IPS-18a (cell line): ENCODE measurements around the gene CLEC12A.

Experiments
- H3K27ac ChIP-seq: one replicate; pipeline ENCODE4 v1.5.1; 2013; ENCODE audit warnings: low read length
- H3K27me3 ChIP-seq: one replicate; pipeline ENCODE4 v1.6.1; 2013; ENCODE audit warnings: mild to moderate bottlenecking, low read length; ENCODE audit not compliant: control insufficient read depth, insufficient read depth
- H3K36me3 ChIP-seq: one replicate; pipeline ENCODE4 v1.6.1; 2013; ENCODE audit warnings: low read depth, low read length; ENCODE audit not compliant: control insufficient read depth
- H3K4me1 ChIP-seq: one replicate; pipeline ENCODE4 v1.6.1; 2013; ENCODE audit warnings: low read depth, low read length; ENCODE audit not compliant: control insufficient read depth
- H3K4me3 ChIP-seq: one replicate; pipeline ENCODE4 v1.5.1; 2013; ENCODE audit warnings: low read length
- H3K9ac ChIP-seq: one replicate; pipeline ENCODE4 v1.6.1; 2013; ENCODE audit warnings: mild to moderate bottlenecking, low read length, moderate library complexity
- H3K9me3 ChIP-seq: one replicate; pipeline ENCODE4 v1.6.1; 2013; ENCODE audit warnings: low read depth, low read length; ENCODE audit not compliant: control insufficient read depth

CLEC12A gene

DNA sequence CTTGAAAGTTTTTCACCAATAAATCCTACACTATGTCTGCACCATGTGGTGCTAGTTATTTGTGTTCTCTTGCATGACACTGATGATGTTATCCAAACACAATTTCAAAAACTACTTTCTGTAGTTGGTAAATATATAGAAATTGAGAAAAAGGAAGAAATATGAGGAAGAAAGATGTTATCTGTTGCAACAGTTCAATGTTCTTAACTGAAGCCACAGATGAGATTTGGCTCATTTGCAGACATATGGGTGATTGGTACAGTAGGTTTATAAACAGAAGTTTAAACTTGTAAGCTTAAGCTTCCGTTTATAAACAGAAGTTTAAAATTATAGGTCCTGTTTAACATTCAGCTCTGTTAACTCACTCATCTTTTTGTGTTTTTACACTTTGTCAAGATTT lies at the start of gene CLEC12A:
Gene CLEC12A (plus strand): TSS at position 229 of the 400 bp plus-strand sequence. CDS start 188 bp downstream, outside the sequence.
- no peak within 1 kb of the TSS for H3K9ac ChIP-seq
- H3K4me3 ChIP-seq, result no peak within 1 kb of the TSS
- H3K27me3 ChIP-seq, result no peaks in the 10 kb centered on the region
- no peaks in the 10 kb centered on the region for H3K36me3 ChIP-seq
- H3K27ac ChIP-seq, result no peak within 1 kb of the TSS
- H3K4me1 ChIP-seq, result no peaks in the 10 kb centered on the region
- H3K9me3 ChIP-seq, result peaks cover 6% of the 10 kb centered on the region

DNA sequence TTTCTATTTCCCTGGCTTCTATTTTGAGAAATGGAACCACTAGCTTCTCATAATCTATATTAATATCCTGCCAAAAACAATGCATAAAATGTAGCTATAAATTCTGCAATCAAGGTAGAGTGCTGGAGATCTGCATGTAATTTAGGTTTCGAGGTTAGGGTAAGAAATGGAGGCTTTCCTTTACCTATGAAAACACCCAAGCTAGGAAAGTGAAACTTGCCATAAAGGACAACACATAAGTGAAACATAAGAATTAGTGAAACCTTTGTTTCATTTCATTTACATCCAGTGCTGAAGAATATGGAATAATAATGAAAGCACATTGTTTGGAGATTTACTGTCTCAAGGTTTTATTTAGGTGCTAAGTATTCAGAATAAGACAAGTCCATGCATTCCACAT lies 48.8 kb upstream of the CLEC12A start:
- Histone ChIP-seq H3K36me3 (no peaks in the 10 kb centered on the region), H3K9me3 (no peaks in the 10 kb centered on the region), H3K27ac (no peak overlapping the region), H3K4me1 (no peaks in the 10 kb centered on the region), H3K9ac (no peak overlapping the region), H3K27me3 (no peaks in the 10 kb centered on the region), H3K4me3 (no peak overlapping the region)

DNA sequence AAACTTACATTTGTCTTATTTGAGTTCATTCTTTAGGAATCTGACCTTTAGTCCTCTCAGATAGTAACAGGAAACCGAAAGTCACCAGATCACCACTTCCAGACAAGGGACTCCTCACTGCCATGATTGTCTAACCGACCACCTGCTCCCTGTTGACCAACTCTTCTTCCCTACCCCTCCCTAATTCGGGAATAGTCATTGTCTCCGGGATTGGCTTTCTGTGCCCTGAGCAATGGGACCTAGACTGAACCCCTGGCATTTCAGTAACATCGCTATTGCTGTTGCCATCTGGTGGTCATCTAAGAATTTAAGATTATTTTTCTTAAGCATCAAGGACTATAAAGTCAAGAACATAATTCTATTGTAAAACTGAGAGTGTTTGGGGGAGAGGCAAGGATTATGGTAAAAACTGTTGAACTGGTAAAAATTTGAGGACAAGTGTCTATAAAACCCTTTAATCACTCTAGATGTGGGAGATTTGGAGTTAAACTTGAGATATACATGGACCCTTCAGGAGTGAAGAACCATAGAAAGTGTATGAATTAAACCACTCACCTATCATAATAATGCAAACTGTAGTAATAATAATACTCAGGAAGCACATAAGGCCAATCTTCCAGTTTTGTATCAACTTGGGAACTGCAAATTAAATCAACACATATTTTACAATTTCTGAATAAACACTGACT lies 45.4 kb upstream of the CLEC12A start:
- no peaks in the 10 kb centered on the region for H3K9me3 ChIP-seq
- no peak overlapping the region for H3K9ac ChIP-seq
- H3K27ac ChIP-seq, result no peak overlapping the region
- H3K4me3 ChIP-seq, result no peak overlapping the region
- H3K27me3 ChIP-seq, result no peaks in the 10 kb centered on the region
- H3K36me3 ChIP-seq, result no peaks in the 10 kb centered on the region
- H3K4me1 ChIP-seq, result no peaks in the 10 kb centered on the region

DNA sequence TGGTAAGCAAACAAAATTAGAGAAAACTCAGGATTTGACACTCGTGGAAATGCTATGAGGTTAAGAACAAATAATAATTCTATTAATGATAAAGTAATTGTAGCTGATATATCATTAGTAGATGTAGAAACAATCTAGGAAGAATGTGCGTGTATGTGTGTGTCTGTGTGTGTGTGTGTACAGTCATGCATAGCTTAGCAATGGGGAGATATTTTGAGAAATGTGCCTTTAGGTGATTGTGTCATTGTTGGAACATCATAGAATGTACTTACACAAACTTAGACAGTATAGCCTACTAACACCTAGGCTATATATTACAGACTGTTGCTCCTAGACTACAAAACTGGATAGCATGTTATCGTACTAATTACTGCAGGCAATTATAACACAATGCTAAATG lies 44.3 kb upstream of the CLEC12A start:
- Histone ChIP-seq H3K4me1 (no peaks in the 10 kb centered on the region), H3K4me3 (no peak overlapping the region), H3K36me3 (no peaks in the 10 kb centered on the region), H3K27ac (no peak overlapping the region), H3K9ac (no peak overlapping the region), H3K9me3 (no peaks in the 10 kb centered on the region), H3K27me3 (no peaks in the 10 kb centered on the region)

DNA sequence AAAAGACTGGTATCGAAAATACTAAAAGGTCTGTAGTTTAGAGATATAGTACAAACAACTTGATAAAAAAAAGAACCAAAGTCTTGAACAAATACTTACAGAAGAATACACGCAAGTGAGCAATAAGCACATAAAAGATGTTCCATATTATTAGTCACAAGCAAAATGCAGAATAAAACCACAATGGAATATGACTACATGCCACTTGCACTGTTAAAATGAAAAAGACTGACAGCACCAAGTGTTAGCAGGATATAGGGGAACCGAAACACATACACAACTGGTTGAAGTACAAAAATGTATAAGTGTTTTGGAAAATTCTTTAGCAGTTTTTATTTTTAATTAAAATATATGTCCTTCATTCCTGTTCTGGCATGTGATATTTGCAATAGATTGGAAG lies 42.6 kb upstream of the CLEC12A start:
- H3K36me3 ChIP-seq, result no peaks in the 10 kb centered on the region
- H3K27ac ChIP-seq, result no peak overlapping the region
- H3K4me1 ChIP-seq, result no peaks in the 10 kb centered on the region
- no peaks in the 10 kb centered on the region for H3K9me3 ChIP-seq
- no peaks in the 10 kb centered on the region for H3K27me3 ChIP-seq
- H3K9ac ChIP-seq, result no peak overlapping the region
- H3K4me3 ChIP-seq, result no peak overlapping the region

DNA sequence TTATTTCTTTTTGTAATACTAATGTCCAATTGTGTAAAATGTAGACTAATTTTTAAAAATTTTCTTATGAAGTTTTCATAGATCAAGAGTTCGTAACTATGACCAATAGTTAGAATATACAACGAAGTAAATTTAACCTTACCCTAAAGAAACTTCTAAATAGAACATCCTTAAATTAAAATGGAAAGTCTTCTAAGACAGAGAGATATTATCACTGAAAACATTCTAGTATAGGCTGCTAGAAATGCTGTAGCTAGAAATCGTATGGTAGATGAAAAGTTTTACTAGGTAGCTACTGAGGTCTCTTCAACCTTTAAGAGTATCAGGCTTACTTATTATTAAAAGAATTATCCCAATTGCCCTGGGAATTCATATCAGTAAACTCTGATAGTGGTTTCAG lies 40.0 kb upstream of the CLEC12A start:
- no peak overlapping the region for H3K9ac ChIP-seq
- no peak overlapping the region for H3K27ac ChIP-seq
- no peaks in the 10 kb centered on the region for H3K4me1 ChIP-seq
- no peak overlapping the region for H3K4me3 ChIP-seq
- no peaks in the 10 kb centered on the region for H3K27me3 ChIP-seq
- no peaks in the 10 kb centered on the region for H3K9me3 ChIP-seq
- H3K36me3 ChIP-seq, result no peaks in the 10 kb centered on the region

DNA sequence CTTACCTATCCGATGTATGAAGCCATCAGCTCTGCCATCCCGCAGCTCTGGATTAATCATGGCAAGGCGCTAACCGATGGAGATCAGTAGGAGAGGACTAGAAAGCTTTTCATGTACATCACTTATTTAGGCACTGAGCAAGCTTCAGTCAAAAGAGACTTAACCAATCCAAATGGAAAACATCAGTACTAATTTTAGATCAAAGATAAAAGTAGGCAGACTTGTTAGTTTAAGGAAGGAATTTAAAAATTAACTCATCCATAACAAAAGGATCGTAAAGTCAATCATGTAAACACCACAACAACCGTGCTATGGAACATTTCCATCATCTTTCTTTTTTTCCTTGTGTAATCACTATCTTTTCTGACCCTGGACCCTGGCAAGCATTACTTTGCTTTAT lies 38.9 kb upstream of the CLEC12A start, which contains the start of gene CLEC2A:
Gene CLEC2A (minus strand): TSS at position 101 of the 400 bp plus-strand sequence. CDS start 41 bp downstream, at position 60.
- H3K27me3 ChIP-seq, result no peaks in the 10 kb centered on the region
- H3K4me3 ChIP-seq, result no peak within 1 kb of the TSS
- H3K9ac ChIP-seq, result no peak within 1 kb of the TSS
- H3K4me1 ChIP-seq, result no peaks in the 10 kb centered on the region
- no peaks in the 10 kb centered on the region for H3K9me3 ChIP-seq
- H3K36me3 ChIP-seq, result no peaks in the 10 kb centered on the region
- H3K27ac ChIP-seq, result no peak within 1 kb of the TSS

DNA sequence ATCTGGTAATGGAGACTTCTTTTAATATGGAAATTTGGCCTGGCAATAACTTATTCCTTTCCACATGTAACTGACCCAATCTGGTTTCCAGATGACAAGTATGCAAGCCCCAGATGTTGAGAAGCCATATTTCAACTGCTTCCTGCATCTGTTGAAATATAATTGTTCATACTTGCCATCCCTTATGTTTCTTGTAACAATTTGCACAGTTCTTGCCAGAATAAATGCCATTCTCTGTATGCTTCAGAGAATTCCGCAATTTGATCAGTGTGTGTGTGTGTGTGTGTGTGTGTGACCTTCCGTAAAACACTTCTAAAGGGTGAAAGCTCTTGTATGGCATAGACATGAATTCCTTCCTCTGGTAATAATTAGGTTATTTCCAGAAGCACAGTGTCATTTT lies 37.3 kb upstream of the CLEC12A start:
- no peaks in the 10 kb centered on the region for H3K4me1 ChIP-seq
- H3K9ac ChIP-seq, result no peak overlapping the region
- no peaks in the 10 kb centered on the region for H3K36me3 ChIP-seq
- no peak overlapping the region for H3K4me3 ChIP-seq
- no peak overlapping the region for H3K27ac ChIP-seq
- H3K9me3 ChIP-seq, result no peaks in the 10 kb centered on the region
- H3K27me3 ChIP-seq, result no peaks in the 10 kb centered on the region

DNA sequence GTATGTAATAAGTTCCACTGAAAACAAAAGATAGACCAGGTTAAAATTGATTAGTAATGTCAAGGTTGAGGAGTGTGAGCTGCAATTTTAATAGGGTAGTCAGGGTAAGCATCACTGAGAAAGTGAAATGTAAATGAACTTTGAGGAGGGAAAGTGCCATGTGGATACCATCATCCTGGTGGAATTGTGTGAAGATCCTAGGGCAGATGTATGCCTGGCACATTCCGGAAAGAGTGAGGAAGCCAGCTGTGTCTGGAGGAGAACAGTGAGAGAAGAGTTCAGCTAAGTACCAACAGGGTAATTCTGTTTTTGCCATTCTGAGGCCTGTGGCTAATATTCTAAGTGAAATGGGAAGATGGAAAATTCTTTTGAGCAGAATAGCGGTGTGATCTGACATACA lies 36.2 kb upstream of the CLEC12A start:
- Histone ChIP-seq H3K9me3 (no peaks in the 10 kb centered on the region), H3K4me3 (no peak overlapping the region), H3K4me1 (no peaks in the 10 kb centered on the region), H3K27me3 (no peaks in the 10 kb centered on the region), H3K9ac (no peak overlapping the region), H3K36me3 (no peaks in the 10 kb centered on the region), H3K27ac (no peak overlapping the region)

DNA sequence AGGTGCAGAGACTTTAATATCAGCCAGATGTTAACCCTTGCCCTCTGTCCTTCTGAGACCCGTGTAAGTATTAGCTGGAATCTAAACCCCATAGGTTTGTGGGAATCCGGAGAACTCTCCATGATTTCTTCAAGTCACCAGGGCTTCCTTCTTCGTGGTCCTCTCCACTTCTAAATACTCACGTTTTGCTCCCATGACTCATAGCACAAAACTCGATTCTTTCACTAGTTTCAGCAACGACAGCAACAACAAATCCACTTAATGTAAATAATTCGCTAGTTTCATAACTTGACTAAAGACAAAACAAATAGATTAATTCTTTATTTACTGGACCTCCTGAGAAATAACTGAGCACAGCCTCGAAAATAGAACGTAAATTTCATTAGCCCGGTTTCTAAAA lies 34.6 kb upstream of the CLEC12A start:
- H3K27ac ChIP-seq, result no peak overlapping the region
- no peak overlapping the region for H3K4me3 ChIP-seq
- no peaks in the 10 kb centered on the region for H3K4me1 ChIP-seq
- no peaks in the 10 kb centered on the region for H3K9me3 ChIP-seq
- H3K36me3 ChIP-seq, result no peaks in the 10 kb centered on the region
- no peaks in the 10 kb centered on the region for H3K27me3 ChIP-seq
- H3K9ac ChIP-seq, result no peak overlapping the region

DNA sequence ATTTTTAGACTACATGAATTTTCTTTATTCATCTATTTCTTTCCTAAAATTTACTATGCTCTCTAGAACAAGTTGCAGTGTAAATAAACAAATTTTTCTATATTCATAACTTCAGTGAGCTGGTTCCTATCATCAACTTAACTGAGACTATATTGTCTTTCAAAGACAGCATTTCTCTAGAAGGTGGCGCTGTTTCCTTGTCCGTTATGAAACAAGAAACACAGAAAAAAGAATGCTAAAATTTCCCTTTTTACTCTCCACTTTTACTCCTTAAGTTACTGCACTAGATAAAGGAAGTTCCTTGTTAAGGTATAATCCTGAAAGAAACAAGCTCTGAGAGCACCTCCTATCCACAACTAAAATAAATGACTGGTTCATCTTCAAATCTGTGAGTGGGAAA lies 30.8 kb upstream of the CLEC12A start:
- Histone ChIP-seq H3K4me3 (no peak overlapping the region), H3K27me3 (no peaks in the 10 kb centered on the region), H3K36me3 (no peaks in the 10 kb centered on the region), H3K9me3 (no peaks in the 10 kb centered on the region), H3K27ac (no peak overlapping the region), H3K4me1 (no peaks in the 10 kb centered on the region), H3K9ac (no peak overlapping the region)

DNA sequence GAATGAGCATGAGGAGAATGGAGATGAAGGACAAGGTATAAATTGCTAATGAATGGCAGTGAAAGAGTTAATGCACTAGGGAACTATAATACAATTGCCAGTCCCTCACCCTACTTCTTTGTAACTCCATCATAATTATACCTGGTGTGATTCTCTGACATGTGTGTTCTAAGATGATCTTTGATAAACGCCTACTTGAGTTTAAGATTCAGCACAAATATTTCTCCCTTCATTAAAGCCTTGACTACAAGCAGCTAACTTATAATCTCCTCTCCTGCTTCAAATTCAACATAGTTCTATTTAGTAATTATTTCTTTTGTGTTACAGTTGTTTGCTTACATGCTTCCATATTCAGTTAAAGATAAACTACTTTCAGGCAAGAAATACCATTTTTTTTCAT lies 29.4 kb upstream of the CLEC12A start:
- Histone ChIP-seq H3K9ac (no peak overlapping the region), H3K27ac (no peak overlapping the region), H3K27me3 (no peaks in the 10 kb centered on the region), H3K36me3 (no peaks in the 10 kb centered on the region), H3K9me3 (no peaks in the 10 kb centered on the region), H3K4me1 (no peaks in the 10 kb centered on the region), H3K4me3 (no peak overlapping the region)
